22Rv1 (cell line): ENCODE measurements around the gene TP73.

ENCODE experiments used
- CTCF ChIP-seq: fragments of 450-650 bp; IDR thresholded peaks from 2 replicates; pipeline ENCODE4 v1.5.1; 2017; ENCODE audit warnings: mild to moderate bottlenecking
- ZFX ChIP-seq: fragments of 450-650 bp; IDR thresholded peaks from 2 replicates; pipeline ENCODE4 v1.6.1; 2017; ENCODE audit warnings: antibody characterized with exemption, borderline replicate concordance

DNA sequence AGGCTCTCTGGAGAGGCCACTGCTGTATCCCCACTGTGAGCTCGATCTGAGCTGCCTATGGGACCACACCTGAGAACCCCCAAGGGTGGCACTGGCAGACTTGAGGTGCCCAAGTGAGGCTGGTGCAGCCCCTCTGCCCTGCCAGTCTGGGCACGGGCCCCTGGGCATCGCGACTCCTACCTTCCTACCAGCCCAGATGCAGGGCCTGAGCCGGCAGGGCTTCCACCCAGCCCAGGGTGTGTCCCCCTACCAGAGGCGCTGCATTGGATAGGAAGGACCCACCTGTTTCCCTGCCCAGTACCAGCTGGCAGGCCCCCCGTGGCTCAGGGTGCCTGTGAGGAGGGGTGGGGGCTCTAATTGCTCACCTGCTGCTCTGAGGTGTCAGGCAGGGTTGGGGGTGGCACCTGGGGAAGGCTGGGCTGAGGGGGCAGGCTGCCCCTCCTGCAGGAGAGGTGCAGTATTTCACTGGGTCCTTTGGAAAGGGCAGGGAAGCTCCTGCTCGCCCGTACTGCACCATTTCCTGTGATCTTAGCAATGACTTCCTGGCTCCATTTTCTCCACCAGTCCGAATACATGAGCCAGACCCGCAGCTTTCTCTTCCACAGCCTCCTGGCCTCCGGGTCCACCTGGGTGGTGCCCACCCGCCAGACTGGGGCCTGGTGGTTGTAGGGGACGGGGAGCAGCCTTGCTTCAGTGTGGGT is 11.8 kb downstream of the TP73 start:
- TF ChIP-seq CTCF, result no peak
- TF ChIP-seq ZFX, result no peak
